22Rv1 (cell line): ENCODE data around the gene SBDS.

ENCODE experiments used
- CTCF ChIP-seq: fragments of 450-650 bp; IDR thresholded peaks from 2 replicates; pipeline ENCODE4 v1.5.1; 2017; ENCODE audit warnings: mild to moderate bottlenecking
- ZFX ChIP-seq: fragments of 450-650 bp; IDR thresholded peaks from 2 replicates; pipeline ENCODE4 v1.6.1; 2017; ENCODE audit warnings: antibody characterized with exemption, borderline replicate concordance

- TF ChIP-seq CTCF (no peak), ZFX (no peak)
These were observed 42.4 kb downstream of the SBDS start for GRCh38 chr7:66953044-66953427.
